A204.1 (cell line): ENCODE results near the gene MAPK8IP3.
A peak's percentile ranks its signal among the peaks of the same experiment; 100 is the strongest.

Experiments
- FAIRE-seq: peaks from 2 replicates; lab custom pipeline; 2012; peaks lifted over from hg19 to GRCh38; lab: Jason Lieb, UNC

The MAPK8IP3 gene

DNA sequence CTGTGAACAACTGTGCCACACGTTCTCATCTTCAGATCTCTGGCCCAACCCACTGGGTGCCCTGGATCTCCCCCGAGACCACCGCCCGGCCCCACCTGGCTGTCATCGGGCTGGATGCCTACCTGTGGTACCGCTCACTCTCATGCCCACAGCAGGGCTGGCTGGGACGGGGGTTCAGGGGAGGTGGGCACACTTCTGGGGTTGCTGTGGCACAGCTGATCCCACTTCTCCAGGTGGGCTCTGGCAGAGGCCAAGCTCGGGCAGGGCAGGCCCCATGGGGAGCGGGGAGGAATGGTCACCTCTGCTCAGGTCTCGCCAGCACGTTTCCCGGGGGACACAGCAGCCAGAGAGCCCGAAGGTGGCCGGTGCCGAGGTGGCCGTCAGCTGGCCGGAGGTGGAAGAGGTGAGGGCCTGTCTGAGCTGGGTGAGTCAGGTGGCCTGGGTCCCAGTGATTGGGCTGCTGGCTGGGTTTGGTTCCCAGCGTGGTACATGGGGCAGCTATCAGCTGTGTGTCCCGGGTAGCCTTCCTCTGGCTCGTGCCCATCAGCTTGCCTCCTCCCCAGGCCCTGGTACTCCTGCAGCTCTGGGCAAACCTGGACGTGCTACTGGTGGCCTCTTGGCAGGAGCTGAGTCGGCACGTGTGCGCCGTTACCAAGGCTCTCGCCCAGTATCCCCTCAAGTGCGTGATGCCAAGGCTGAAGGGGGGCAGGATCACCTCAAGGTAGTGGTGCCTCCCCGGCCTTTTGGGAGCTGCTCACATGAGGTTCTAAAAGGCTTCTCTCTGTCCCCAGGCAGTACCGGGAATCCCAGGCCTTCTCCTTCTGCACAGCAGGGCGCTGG, 69.2 kb downstream of the MAPK8IP3 start:
- no peak for FAIRE-seq

DNA sequence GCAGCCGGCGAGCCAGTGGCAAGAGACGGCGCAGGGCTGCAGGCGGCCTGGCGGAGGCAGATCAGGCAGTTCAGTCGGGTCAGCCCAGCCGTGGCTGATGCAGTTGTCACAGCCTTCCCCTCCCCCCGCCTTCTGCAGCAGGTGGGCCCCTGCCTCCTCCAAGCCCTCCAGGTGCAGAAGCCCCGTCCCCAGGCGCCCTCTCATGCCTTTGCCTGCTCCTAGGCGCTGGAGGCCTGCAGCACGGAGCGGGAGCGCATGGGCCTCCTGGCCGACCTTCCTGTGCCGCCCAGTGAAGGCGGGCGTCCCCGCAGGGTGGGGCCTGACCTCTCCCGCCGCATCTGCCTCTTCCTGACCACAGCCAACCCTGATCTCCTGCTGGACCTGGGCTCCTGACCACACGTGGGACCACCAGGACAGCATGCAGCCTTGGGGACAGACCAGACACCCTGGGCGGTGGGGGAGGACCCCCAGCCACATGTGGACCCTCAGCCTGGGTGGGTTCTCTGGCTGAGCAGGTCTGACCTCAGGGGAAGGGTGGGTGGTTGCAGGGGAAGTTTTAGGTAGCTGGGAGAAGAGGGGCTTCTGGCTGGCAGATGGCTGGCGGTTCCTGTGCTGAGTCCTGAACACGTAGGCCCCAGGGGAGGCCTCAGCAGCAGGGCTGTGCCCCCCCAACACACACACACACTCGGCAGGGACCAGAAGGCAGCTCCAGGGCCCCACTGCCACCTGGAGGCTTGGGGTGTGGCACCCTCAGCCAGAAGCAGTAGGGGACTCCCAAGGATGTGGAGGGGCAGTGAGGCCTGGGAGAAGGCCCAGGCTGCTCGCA, 70.1 kb downstream of the MAPK8IP3 start:
- FAIRE-seq, result no peak

DNA sequence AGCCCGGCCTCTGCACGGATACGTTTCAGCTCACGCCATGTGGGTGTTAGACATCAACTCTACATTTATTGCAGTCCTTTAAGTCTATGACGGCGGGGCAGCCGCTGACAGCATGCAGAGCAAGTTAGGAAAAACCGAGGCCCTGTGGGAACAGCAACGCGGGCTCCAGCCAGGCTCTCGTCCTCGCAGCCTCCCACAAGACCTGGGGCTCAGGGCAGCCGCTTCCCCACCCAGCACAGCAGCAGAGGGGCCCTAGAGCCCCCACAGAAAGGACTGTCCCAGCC, 70.6 kb downstream of the MAPK8IP3 start:
- FAIRE-seq, result no peak

DNA sequence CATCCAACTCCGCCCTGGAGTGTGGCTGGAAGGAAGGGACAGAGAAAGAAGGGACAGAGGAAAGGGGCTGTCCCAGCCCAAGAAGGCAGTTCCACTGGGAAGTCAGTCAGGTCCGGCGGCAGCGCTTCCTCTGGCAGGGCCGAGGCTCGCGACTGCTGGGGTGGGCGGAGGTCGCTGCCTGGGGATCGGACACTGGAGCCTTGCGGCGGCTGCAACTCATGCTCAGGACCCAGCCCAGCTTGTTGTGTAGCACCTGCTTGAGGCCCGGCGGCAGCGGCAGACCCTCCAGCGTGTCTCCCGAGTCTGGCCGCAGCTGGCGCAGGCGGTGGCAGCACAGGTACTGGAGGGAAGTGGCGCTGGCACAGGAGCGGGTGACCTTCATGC, 71.0 kb downstream of the MAPK8IP3 start:
- no peak for FAIRE-seq

DNA sequence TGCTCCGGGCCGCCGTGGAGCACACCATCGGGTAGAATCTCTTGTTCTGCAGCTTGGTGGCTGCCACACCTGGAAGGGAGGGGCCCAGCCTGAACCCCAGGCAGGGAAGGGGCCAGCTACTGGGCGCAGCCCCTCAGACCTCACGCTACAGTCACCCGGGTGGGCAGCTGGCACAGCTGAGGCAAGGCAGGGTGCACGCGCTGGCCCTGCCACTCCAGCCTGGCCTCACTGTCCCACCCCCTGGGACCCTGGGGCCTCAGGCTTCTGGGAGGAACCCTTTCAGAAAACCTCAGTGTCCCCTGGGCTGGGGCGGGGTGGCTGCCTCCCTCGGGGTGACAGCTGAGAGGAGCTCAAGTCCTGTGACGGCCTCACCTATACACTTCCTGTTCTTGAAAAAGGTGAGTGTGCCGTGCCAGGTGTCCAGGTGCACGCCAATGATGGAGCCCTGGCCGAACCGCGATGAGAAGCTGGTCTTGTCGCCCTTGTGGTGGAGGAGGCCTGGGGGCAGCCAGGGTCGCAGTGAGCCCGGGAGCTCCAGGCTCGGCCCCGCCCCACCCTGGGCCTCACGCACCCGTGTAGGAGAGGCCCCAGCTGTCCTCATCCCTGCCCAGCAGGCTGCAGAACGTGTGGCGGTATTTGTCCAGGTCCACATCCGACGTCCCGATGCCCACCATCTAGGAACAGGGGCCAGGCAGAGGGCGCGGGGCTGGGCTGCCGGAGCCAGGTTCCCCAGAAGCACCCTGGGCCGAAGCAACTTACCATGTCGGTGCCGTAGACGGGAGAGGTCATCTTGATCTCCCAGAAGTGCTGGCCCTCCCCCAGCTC, 71.6 kb downstream of the MAPK8IP3 start:
- FAIRE-seq, result no peak

DNA sequence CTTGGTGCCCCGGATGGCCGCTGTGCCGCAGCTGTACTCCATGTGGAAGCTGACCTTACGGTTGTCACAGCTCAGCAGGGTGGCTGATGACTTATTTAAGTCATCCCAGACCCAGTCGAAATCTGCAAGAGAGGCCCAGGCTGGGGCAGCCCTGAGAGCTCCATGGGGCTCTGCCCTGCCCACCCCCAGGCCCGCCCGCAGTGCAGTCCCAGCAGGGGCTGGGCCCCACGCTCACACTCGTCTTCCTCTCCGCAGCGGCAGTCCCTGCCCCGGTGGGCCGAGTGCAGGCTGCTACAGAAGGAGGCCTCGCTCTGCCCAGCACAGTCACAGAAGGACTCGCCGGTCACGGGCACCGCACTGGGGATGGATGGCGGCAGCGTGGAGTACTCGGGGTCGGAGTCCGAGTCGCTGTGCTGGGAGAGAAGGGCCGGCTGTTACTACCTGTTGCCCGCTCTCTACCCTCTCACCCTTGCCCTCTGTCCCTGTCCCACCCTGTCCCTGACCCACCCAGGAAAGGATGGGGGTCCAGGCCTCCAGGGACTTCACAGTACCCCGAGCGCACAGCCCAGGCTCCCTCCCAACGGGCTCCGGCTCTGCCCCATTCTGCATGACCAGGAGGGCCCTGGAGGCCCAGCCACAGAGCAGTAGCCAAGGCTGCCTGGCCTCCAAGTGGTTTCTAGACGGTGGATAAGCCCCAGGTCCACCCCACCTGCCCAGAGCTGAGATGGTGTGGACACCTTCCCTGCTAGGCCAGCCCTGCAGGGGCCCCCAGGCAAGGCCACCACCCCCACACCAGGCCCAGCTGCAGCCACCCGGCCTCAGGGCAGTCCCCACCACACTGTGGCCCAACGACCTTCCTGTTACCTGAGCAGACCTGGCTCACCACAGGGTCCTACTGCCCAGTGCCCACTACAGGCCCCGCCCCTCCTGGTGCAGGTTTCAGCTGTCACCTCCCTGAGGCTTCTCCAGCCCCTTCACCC, 72.5 kb downstream of the MAPK8IP3 start:
- FAIRE-seq, result no peak

DNA sequence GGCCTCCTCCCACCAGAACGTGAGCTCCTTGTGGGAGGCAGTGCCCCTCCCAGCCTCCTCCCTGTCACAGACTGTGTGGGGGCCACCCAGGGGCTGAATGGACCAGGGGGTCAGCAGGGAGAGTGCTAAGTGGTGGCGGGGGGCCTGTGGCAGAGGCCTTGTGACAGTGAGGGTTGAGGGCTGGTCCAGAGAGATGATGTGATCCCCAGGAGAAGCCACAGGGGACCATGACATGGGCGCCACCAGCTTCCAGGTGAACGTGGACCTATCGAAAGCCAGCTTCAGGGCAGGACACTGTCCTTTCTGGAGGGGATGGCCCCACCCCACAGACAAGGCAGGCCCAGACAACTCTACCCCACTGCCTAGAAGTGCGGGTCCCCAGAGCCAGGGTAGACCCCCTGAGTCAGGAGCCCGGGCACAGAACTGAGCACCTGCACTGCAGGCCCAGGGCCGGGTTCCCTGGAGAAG, 73.3 kb downstream of the MAPK8IP3 start:
- FAIRE-seq, result no peak

DNA sequence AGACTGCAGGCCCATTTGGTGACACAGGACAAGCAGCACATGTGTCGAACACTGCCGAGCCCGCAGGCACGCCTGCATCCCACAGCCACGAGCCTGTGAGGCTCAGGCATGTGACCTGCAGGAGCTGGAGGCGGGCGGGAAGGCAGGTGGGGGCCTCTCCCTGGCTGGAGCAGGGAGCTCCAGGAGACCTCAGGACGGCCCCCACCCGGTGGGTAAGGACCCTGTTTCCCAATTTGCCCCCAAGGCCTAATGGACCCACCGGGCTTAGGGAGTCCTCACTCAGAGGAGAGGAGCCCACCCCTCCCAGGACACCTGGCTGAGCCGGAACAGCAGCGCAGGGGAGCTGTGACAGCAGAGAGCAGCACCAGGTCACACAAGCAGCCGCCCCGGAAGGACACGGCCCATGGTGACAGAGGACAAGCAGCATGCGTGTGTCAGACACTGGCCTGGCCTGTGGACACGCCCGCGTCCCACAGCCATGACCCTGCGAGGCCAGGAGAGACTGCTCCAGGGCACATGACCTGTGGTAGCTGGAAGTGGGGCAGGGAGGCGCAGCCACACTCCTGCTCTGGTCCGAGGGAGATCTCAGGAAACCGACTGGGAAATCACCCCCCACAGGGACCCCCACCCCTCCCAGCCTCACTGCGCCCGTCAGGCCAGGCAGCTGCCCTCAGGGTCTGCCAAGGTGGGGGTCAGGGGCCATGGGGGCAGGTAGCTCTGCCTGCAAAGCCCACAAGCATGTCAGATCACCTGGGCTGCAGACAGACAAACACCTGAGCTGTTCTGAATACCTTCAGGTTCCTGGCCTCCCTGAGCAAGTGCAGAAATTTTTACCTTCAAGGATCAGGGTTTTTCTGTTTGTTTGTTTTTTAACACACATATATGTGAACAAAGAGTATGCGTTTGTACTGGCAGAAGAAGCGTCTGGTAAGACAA, 74.0 kb downstream of the MAPK8IP3 start:
- FAIRE-seq, result no peak

DNA sequence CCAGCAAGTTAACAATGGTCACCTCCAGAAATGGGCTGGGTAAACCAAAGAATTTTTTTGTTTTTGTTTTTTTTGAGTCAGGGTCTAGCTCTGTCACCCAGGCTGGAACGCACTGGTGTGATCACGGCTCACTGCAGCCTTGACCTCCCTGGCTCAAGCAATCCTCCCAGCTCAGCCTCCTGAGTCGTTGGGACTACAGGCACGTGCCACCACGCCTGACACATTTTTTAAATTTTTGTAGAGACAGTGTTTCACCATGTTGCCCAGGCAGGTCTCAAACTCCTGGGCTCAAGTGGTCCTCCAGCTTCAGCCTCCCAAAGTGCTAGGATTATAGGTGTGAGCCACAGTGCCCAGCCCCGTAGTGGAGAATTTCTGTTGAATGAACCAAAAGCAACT, 74.7 kb downstream of the MAPK8IP3 start:
- no peak for FAIRE-seq

DNA sequence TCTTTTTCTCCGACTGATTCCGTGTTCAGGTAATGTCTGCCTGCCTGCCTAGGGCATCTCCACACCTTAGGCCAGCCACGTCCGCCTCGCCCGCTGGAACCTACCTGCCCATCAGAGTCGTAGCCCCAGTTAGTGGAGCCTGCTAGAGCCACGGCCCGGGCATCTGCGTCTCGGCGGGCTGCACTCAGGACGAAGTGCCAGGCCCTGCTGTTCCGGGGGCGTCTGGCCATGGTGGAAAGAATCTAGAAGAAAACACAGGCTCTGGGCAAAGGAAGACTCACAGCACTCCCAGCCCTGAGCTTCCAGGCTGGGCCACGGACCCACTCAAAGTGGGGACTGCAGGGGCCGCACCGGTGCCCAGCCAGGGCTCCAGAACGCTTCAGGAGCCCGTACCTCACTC, 75.3 kb downstream of the MAPK8IP3 start:
- FAIRE-seq, result no peak

DNA sequence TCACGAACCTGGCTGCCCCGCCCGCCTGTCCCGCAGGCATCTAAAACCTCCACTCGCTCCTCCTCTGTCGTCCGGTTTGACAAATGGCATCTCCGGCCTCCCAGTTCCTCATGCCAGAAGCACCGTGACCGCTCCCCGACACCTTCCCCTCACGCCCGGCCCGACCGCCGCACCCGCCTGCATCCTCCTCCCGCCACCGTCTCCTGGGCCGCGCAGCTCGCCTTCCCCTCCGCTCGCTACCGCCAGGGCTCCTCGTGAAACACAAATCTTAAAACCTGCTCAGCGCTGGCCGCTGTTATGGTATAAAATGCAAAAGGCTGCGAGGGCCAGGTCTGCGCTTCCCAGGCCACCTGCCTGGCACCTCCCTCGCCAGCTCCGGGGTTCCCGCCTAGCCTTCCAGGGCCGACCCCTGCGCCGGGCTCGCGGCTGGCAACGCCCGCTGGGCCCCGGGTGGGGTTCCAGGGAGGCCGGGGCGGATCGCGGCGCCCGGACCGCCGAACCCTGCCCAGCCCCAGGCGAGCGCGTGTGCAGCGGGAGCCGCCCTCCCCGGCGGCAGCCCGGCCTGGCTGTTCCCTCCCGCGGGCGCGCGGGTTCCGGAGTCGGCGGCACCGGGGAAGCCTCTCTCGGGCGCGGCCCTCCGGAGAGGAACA, 75.9 kb downstream of the MAPK8IP3 start:
- FAIRE-seq, result no peak

DNA sequence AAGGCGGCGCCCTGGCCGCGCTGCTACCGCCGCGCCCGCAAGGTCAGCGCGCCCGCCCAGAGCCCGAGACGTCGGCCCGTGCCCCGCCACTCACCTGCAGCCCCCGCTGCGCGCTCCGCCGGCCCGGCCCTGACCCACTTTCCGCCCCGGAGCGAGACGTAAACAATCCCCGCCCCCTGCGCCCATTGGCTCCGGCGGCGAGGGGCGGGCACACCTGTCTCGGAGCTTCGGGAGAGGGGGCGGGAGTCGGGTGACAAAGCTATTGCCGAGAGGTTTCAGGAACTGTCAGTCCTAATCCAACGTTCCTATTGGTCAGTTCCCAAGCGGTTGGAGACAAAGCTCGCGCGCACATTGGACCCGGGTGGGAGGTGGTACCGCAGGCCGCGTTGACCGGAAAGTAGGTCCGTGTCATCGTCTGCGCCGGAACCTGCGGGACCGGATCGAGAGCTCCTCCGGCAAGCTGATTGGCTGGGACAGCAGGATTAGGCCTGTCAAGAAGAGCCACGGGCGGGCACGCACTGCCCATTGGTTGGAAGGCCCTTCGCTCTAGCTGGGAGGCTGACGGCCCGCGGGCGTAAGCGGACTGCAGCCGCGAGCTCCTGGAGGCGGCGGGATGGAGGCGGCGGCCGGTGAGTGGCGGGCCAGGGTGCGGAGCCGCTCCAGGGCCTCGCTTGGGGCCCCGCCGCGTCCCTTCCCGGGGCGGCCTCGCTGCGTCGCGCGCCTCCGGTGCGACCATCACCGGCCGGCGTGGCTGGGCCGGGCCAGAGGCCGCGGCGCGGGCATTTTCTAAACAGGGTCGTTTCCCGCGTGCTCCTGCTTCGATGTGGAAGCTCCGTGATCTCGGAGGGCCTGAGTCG, 76.6 kb downstream of the MAPK8IP3 start, which contains the start of the genes NUBP2 and SPSB3:
TSS of gene NUBP2 (plus strand) at position 553 of the 857 bp plus-strand sequence. CDS start at position 614, 61 bp downstream.
TSS of gene SPSB3 (minus strand) at position 164 of the 857 bp plus-strand sequence. CDS start 1,088 bp downstream, outside the sequence.
- FAIRE-seq, result peak; percentile 99

DNA sequence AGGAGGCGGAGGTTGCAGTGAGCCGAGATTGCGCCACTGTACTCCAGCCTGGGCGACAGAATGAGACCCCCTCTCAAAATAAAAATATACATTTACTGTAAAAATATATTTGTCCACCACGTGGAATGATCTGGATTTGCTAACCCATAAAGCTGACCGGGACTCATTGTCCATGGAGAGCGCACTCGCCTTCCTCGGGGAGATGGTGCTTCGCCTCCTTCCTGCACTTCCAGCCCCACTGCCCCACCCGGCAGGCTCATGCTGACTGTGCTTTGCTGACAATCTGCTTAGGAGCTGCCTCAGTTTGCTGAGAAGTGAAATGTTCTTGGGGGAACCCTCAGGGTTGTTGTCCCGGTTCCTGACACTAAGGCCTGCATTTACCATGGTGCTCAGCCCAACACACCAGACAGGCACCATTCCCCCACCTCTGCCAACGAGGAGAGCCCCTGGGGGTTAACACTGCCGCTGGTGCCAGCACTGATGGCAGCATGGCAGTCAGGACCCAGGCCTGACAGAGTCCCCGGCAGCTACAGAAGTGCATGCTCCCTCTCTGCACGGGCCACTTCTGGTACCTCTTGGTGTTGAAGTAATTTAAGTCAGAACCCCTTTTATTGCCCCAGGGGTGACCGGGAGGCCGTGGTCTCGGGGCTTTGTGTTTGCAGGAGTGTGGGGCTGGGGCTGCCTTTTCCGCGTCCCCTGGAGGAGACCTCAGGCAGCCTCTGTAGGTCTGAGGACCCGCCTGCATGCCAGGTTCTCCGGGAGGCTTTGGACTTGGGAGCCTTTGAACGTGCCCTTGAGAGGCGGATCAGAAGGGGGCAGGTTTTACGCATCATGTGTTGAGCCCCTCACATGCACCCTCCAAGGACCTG, 79.2 kb downstream of the MAPK8IP3 start:
- FAIRE-seq, result no peak

DNA sequence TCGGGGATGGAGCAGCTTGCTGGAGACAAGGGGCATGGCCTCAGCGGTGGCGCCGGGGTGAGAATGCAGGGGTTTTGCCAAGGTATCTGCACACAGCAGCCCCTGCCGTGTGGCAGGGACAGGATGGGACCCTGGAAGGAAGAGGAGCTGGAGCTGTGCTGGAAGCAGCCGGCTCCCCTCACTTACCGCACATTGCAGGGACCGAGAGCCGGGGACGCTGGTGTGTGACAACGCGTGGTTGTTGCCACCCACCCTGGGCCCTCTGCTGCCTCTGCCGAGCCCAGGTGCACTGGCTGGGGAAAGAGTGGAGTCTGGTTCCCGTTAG, 79.8 kb downstream of the MAPK8IP3 start:
- FAIRE-seq, result no peak

DNA sequence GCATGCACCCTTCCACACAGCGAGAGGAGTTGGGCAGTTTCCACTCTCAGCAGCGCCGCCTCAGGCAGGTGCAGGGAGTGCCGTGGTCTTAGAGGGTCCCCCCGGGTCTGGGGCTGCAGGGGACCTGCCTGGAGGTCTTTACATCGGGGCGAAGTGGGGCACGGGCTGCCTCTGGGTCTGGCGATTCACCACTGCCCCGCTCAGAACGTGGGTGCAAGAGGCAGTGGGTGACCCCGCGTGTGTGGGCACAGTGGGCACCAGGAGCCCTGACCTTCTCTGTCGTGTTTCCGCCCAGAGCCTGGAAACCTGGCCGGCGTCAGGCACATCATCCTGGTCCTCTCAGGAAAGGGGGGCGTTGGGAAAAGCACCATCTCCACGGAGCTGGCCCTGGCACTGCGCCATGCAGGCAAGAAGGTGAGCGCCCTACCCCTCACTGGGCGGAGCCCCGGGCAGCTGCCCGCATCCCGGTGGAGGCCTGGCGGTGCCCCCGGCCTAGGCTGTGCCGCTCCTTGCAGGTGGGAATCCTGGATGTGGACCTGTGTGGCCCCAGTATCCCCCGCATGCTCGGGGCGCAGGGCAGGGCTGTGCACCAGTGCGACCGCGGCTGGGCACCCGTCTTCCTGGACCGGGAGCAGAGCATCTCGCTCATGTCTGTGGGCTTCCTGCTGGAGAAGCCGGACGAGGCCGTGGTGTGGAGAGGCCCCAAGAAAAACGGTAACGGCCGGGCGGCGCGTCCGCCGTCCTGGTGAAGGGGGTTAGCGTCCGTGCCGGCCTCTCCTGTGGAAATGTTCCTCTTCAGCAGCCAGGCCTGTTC, 80.5 kb downstream of the MAPK8IP3 start:
- no peak for FAIRE-seq

DNA sequence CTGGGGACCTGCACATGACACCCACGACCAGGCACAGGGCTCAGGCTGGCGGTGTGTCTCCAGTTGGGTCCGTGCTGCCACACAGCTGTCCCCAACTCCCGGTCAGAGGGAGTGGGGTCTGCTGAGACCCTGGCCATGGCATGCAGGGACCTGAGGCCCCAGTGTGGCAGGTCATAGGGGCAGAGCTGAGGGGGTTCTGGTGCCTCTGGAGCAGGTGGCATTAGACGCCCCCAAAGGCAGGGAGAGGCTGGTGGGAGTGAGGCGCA, 81.0 kb downstream of the MAPK8IP3 start:
- no peak for FAIRE-seq
